Type B pancreatic cell (in vitro differentiated cells): ENCODE results near the gene AFF3. TPM values are rescaled to one million over a fixed set of nuclear protein-coding genes. Genes with fewer than 3 reads are reported as not detected.

Experiments used
- DNase-seq: peaks from one replicate; pipeline ENCODE4 v3.0.0; 2021; ENCODE audit warnings: mixed read lengths; ENCODE audit not compliant: unreplicated experiment; ENCODE audit errors: extremely low spot score
- H3K27ac Mint-ChIP-seq: 2 replicates; pipeline ENCODE4 v1.8.0; 2021; ENCODE audit warnings: mild to moderate bottlenecking, mixed read lengths
- H3K27me3 Mint-ChIP-seq: 2 replicates; pipeline ENCODE4 v1.8.0; 2021; ENCODE audit warnings: mixed read lengths
- H3K36me3 Mint-ChIP-seq: 2 replicates; pipeline ENCODE4 v1.8.0; 2021; ENCODE audit warnings: mixed read lengths
- H3K4me1 Mint-ChIP-seq: one replicate; pipeline ENCODE4 v1.8.0; 2021; ENCODE audit warnings: mixed read lengths; ENCODE audit not compliant: unreplicated experiment
- H3K4me3 Mint-ChIP-seq: 2 replicates; pipeline ENCODE4 v1.8.0; 2021; ENCODE audit warnings: mild to moderate bottlenecking, mixed read lengths
- H3K9me3 Mint-ChIP-seq: 2 replicates; pipeline ENCODE4 v1.8.0; 2021; ENCODE audit warnings: mixed read lengths
- CTCF ChIP-seq: fragments of 200-600 bp; sonication (generic); conservative IDR thresholded peaks from 2 replicates; pipeline ENCODE4 v1.5.0; 2021; ENCODE audit warnings: antibody characterized with exemption, mild to moderate bottlenecking
- total RNA-seq: library from RNA; stranded (reverse); gene quantifications from 2 replicates; pipeline ENCODE4 v1.2.1, GENCODE V29; 2021; ENCODE audit warnings: low replicate concordance

AFF3 gene
- total RNA-seq, 1 donor from 2014 or later: 29.2 TPM

- H3K27me3 Mint-ChIP-seq: peaks cover 8% of the 10 kb centered on the region
- no peak overlapping the region for H3K4me3 Mint-ChIP-seq
- H3K27ac Mint-ChIP-seq: no peak overlapping the region
- no peak for DNase-seq
- no peaks in the 10 kb centered on the region for H3K9me3 Mint-ChIP-seq
- H3K4me1 Mint-ChIP-seq: no peaks in the 10 kb centered on the region
- peaks cover 3% of the 10 kb centered on the region for H3K36me3 Mint-ChIP-seq
- TF ChIP-seq CTCF: no peak
These were observed 388.2 kb downstream of the AFF3 start for GRCh38 chr2:99754210-99754609.

- no peak overlapping the region for H3K27ac Mint-ChIP-seq
- TF ChIP-seq CTCF: no peak
These were observed 388.9 kb downstream of the AFF3 start for GRCh38 chr2:99753505-99753904.

GRCh38 chr2:99748344-99748743 is 394.0 kb downstream of the AFF3 start:
- no peak for DNase-seq
- no peak overlapping the region for H3K4me3 Mint-ChIP-seq
- no peak for TF ChIP-seq CTCF
- H3K36me3 Mint-ChIP-seq: no peaks in the 10 kb centered on the region
- no peaks in the 10 kb centered on the region for H3K9me3 Mint-ChIP-seq
- no peaks in the 10 kb centered on the region for H3K4me1 Mint-ChIP-seq
- H3K27ac Mint-ChIP-seq: no peak overlapping the region
- H3K27me3 Mint-ChIP-seq: no peaks in the 10 kb centered on the region

More at GRCh38 chr2:99753505-99753904, 388.9 kb downstream of the AFF3 start:
- Mint-ChIP-seq H3K4me3 (no peak overlapping the region), H3K9me3 (no peaks in the 10 kb centered on the region), H3K27me3 (peaks cover 8% of the 10 kb centered on the region), H3K4me1 (no peaks in the 10 kb centered on the region), H3K36me3 (peaks cover 3% of the 10 kb centered on the region)
- no peak for DNase-seq

- no peak overlapping the region for H3K4me3 Mint-ChIP-seq
- peaks cover 3% of the 10 kb centered on the region for H3K36me3 Mint-ChIP-seq
- no peaks in the 10 kb centered on the region for H3K9me3 Mint-ChIP-seq
- no peaks in the 10 kb centered on the region for H3K4me1 Mint-ChIP-seq
- no peak for DNase-seq
- H3K27me3 Mint-ChIP-seq: no peaks in the 10 kb centered on the region
- TF ChIP-seq CTCF: no peak
- no peak overlapping the region for H3K27ac Mint-ChIP-seq
These were observed 394.5 kb downstream of the AFF3 start for GRCh38 chr2:99747842-99748241.

GRCh38 chr2:99743146-99743545 is 399.2 kb downstream of the AFF3 start:
- Mint-ChIP-seq H3K4me1 (no peaks in the 10 kb centered on the region), H3K36me3 (peaks cover 8% of the 10 kb centered on the region), H3K27me3 (no peaks in the 10 kb centered on the region), H3K9me3 (no peaks in the 10 kb centered on the region), H3K27ac (no peak overlapping the region), H3K4me3 (no peak overlapping the region)
- no peak for DNase-seq
- no peak for TF ChIP-seq CTCF

GRCh38 chr2:99737537-99737936 is 404.9 kb downstream of the AFF3 start:
- TF ChIP-seq CTCF: no peak
- Mint-ChIP-seq H3K4me3 (no peak overlapping the region), H3K36me3 (peaks cover 2% of the 10 kb centered on the region), H3K27ac (no peak overlapping the region), H3K27me3 (no peaks in the 10 kb centered on the region), H3K9me3 (no peaks in the 10 kb centered on the region), H3K4me1 (no peaks in the 10 kb centered on the region)
- DNase-seq: no peak
